SH-SY5Y (cell line): ENCODE measurements around the gene MEIKIN.

Source experiments
- GATA2 ChIP-seq: IDR thresholded peaks from 2 replicates; pipeline ENCODE4 v1.6.1; 2011; ENCODE audit warnings: mild to moderate bottlenecking, low read depth, low read length
- GATA3 ChIP-seq: IDR thresholded peaks from 2 replicates; pipeline ENCODE4 v1.6.1; 2011; ENCODE audit warnings: low read depth, mild to moderate bottlenecking, low read length, moderate library complexity

GRCh38 chr5:131959136-131959535 lies 13.7 kb upstream of the MEIKIN start:
- TF ChIP-seq GATA2 (no peak), GATA3 (no peak)
